Measurements from ENCODE around the gene OTOF.

GRCh38 chr2:26463244-26464192, 14.4 kb downstream of the OTOF start:
- TF ChIP-seq CTCF (conservative IDR thresholded peaks at IDR 0.05) (no peak), ZFX (IDR thresholded peaks at IDR 0.05) (no peak)

Data from C4-2B (cell line).